HepG2 (cell line): ENCODE data around the gene MRPL38. TPM values are rescaled to one million over a fixed set of nuclear protein-coding genes. Genes with fewer than 3 reads are reported as not detected.

ENCODE experiments used
- ATAC-seq: fragments of 200-7000 bp; cut with Tn5 transposase; 3 replicates; pipeline ENCODE4 v1.9.1; 2020; ENCODE audit warnings: mild to moderate bottlenecking, moderate library complexity
- BruUV-seq: library from RNA; stranded (reverse); fragments of 400-500 nt; replicated peaks from 2 replicates; lab custom pipeline; 2021; lab: Mats Ljungman, UMichigan
- CTCF ChIA-PET: fragments of 300-600 bp; formaldehyde crosslinking; extraction: SDS; loops from one replicate; lab custom pipeline; 2021; ENCODE audit warnings: low total read pairs, inconsistent platforms, low intra/inter-chr PET ratio; lab: Yijun Ruan, JAX
- POLR2A ChIA-PET: fragments of 350-600 bp; sonication (Branson Sonifier 250); formaldehyde crosslinking; loops from one replicate; lab custom pipeline; 2020; ENCODE audit warnings: antibody characterized with exemption, inconsistent platforms; lab: Yijun Ruan, JAX
- DNase-seq: peaks from one replicate; pipeline ENCODE4 v3.0.0-alpha.2; 2015; ENCODE audit warnings: low spot score
- FAIRE-seq: peaks from 3 replicates; lab custom pipeline; 2011; peaks lifted over from hg19 to GRCh38; lab: Jason Lieb, UNC
- H2AFZ ChIP-seq: one replicate; pipeline ENCODE4 v1.6.1; 2011; ENCODE audit warnings: low read length, inconsistent platforms
- H3K27ac ChIP-seq: fragments of 300-600 bp; 3 replicates; pipeline ENCODE4 v1.8.0; 2011; ENCODE audit warnings: mixed run types, mild to moderate bottlenecking, mixed read lengths, low read length, inconsistent platforms; ENCODE audit not compliant: insufficient read depth; ENCODE audit errors: extremely low read length
- H3K27me3 ChIP-seq, 2 experiments: fragments of 200-600 bp in 1 of 2; 2 replicates in 1 of 2; 3 replicates in 1 of 2; pipeline versions ENCODE4 v1.6.0 to v1.8.0; 2011; ENCODE audit warnings: low read length in 2 of 2, mild to moderate bottlenecking in 2 of 2, moderate library complexity in 2 of 2, inconsistent platforms in 1 of 2; ENCODE audit not compliant: insufficient read depth in 2 of 2, control insufficient read depth in 1 of 2
- H3K36me3 ChIP-seq, 2 experiments: fragments of 200-600 bp in 1 of 2; replicated peaks in 1 of 2; 2 replicates in 1 of 2; 3 replicates in 1 of 2; pipeline versions ENCODE4 v1.5.1 to v1.8.0; 2011; ENCODE audit warnings: low read length in 2 of 2, inconsistent platforms in 1 of 2; ENCODE audit not compliant: insufficient read depth in 2 of 2, control insufficient read depth in 1 of 2
- H3K4me1 ChIP-seq: 2 replicates; pipeline ENCODE4 v1.5.1; 2012; ENCODE audit warnings: low read length, inconsistent platforms; ENCODE audit not compliant: insufficient read depth
- H3K4me2 ChIP-seq: 2 replicates; pipeline ENCODE4 v1.6.0; 2011; ENCODE audit warnings: low read depth, low read length, inconsistent platforms
- H3K4me3 ChIP-seq, 3 experiments: fragments of 200-600 bp in 1 of 3; sonication (generic), shearing (Covaris generic) in 1 of 3; replicated peaks in 1 of 3; 2 replicates each; pipeline ENCODE4 v1.5.1; 2011 to 2016; ENCODE audit warnings: low read length in 3 of 3, inconsistent platforms in 2 of 3, low read depth in 2 of 3, mild to moderate bottlenecking in 2 of 3, control low read depth in 1 of 3, mixed read lengths in 1 of 3; ENCODE audit not compliant: insufficient read depth in 1 of 3
- H3K79me2 ChIP-seq: one replicate; pipeline ENCODE4 v1.6.1; 2011; ENCODE audit warnings: low read length, inconsistent platforms; ENCODE audit not compliant: insufficient read depth
- H3K9ac ChIP-seq: 2 replicates; pipeline ENCODE4 v1.6.0; 2011; ENCODE audit warnings: mild to moderate bottlenecking, low read depth, low read length, inconsistent platforms; ENCODE audit not compliant: insufficient read depth
- H3K9me3 ChIP-seq: 2 replicates; pipeline ENCODE4 v1.5.1; 2012; ENCODE audit warnings: mild to moderate bottlenecking, low read length
- H4K20me1 ChIP-seq: 2 replicates; pipeline ENCODE4 v1.6.0; 2011; ENCODE audit warnings: inconsistent platforms, mild to moderate bottlenecking, low read length, moderate library complexity; ENCODE audit not compliant: insufficient read depth
- JUN ChIP-seq: sonication (generic); formaldehyde crosslinking; IDR thresholded peaks from 2 replicates; pipeline ENCODE4 v1.4.0; 2020; ENCODE audit warnings: mild to moderate bottlenecking, missing genetic modification reagents
- MXI1 ChIP-seq: IDR thresholded peaks from 3 replicates; pipeline ENCODE4 v1.6.1; 2012; ENCODE audit warnings: low read depth, low read length, inconsistent platforms, borderline replicate concordance
- MYNN ChIP-seq: sonication (generic); formaldehyde crosslinking; IDR thresholded peaks from 2 replicates; pipeline ENCODE4 v1.4.0; 2020; ENCODE audit warnings: mild to moderate bottlenecking, low read depth, missing genetic modification reagents
- NFE2L1 ChIP-seq: sonication (generic); formaldehyde crosslinking; IDR thresholded peaks from 2 replicates; pipeline ENCODE4 v1.4.0; 2020; ENCODE audit warnings: missing genetic modification reagents, mild to moderate bottlenecking, borderline replicate concordance
- SALL2 ChIP-seq: sonication (generic); formaldehyde crosslinking; IDR thresholded peaks from 2 replicates; pipeline ENCODE4 v1.8.1; 2023; ENCODE audit warnings: mild to moderate bottlenecking, missing genetic modification reagents, inconsistent platforms
- U2AF1 ChIP-seq: fragments of 200-400 bp; formaldehyde crosslinking; optimal IDR thresholded peaks from 2 replicates; pipeline ENCODE3; 2017; ENCODE audit warnings: mild to moderate bottlenecking, low read depth, low read length
- ZBTB44 ChIP-seq: sonication (generic); formaldehyde crosslinking; IDR thresholded peaks from 2 replicates; pipeline ENCODE4 v1.4.0; 2020; ENCODE audit warnings: missing genetic modification reagents
- ZNF225 ChIP-seq: sonication (generic); formaldehyde crosslinking; IDR thresholded peaks from 2 replicates; pipeline ENCODE4 v1.4.0; 2020; ENCODE audit warnings: mild to moderate bottlenecking, missing genetic modification reagents
- WGBS: methylation state at CpG from one replicate; pipeline ENCODE4 v1.1.6; 2017; ENCODE audit warnings: low lambda C conversion rate; 5-methylcytosine and 5-hydroxymethylcytosine counted together
- in situ Hi-C: cut with HindIII; loops from 2 replicates; pipeline ENCODE4 v1.10.0; 2017; ENCODE audit warnings: low pct_unique_long_range_greater_than_20kb; ENCODE audit not compliant: extremely low pct_ligation_motif_present
- intact Hi-C: fragments of 100-400 bp; cut with micrococcal nuclease; formaldehyde crosslinking; loops from one replicate; pipeline ENCODE4 v1.10.0; 2022; ENCODE audit not compliant: unreplicated experiment
- polyA plus RNA-seq, 8 experiments: library from polyadenylated mRNA; depleted of rRNA in 3 of 8; stranded (reverse) in 7 of 8; unstranded in 1 of 8; fragments of >200 nt; fragmentation: Illumina TruSeq in 4 of 8; extraction: Trizol in 4 of 8; gene quantifications; 2 replicates each; pipeline versions ENCODE4 v1.2.1 to v1.2.3, GENCODE V29; 2011 to 2016; ENCODE audit warnings: low read depth in 4 of 8, missing spikeins in 1 of 8, mixed read lengths in 1 of 8; ENCODE audit not compliant: insufficient read depth in 1 of 8
- total RNA-seq, 5 experiments: library from RNA; depleted of rRNA; stranded (reverse); fragments of >200 nt; fragmentation: Illumina TruSeq; extraction: Trizol; gene quantifications; 2 replicates each; pipeline ENCODE4 v1.2.3, GENCODE V29; 2016; ENCODE audit warnings: low read depth in 1 of 5
- TF ChIP-seq, protein P1 (sequence below): sonication (generic); formaldehyde crosslinking; IDR thresholded peaks from 2 replicates; pipeline ENCODE4 v1.5.1; 2020; ENCODE audit warnings: missing genetic modification reagents, mild to moderate bottlenecking, borderline replicate concordance

Gene MRPL38
- total and polyA plus RNA-seq, 2 of the 13 experiments (the other 11 are each of a cell fraction or from before 2014, with no cell fraction given) = 83.7 to 125 TPM

DNA sequence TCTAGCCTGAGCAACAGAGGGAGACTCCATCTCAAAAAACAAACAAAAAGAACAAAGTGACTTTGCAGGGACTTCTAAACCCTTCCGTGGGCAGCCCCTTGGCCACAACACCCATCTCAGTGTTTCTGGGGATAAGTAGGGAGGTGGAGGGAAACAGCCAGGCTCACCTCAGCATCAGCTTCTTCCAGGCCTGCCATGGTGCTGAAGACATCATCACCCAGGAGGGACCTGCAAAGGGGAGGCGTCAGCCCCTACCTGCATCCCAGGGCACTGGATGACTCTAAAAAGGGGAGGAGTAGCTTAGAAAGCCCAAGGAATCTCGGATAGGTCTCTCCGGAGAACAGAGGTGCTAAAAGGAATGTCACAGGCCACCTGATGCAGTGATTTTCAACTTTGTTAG, 26.4 kb upstream of the MRPL38 start:
- H3K9ac ChIP-seq = no peak overlapping the region
- no peak for DNase-seq
- intact Hi-C loops = no loop called here
- H3K4me2 ChIP-seq = no peak overlapping the region
- H2AFZ ChIP-seq = no peak overlapping the region
- POLR2A ChIA-PET = no interaction called here
- H3K4me1 ChIP-seq = peaks cover 18% of the 10 kb centered on the region
- no peaks in the 10 kb centered on the region for H3K79me2 ChIP-seq
- WGBS = 62% methylated on average over 4 of the region's 4 CpGs
- TF ChIP-seq MYNN (CRISPR knock-in tag) = no peak
- TF ChIP-seq JUN (CRISPR knock-in tag) = no peak
- TF ChIP-seq MXI1 = no peak
- no peak for TF ChIP-seq U2AF1
- TF ChIP-seq ZNF225 (CRISPR knock-in tag) = no peak
- TF ChIP-seq NFE2L1 = no peak
- TF ChIP-seq ZBTB44 (CRISPR knock-in tag) = no peak
- TF ChIP-seq, protein P1, sequence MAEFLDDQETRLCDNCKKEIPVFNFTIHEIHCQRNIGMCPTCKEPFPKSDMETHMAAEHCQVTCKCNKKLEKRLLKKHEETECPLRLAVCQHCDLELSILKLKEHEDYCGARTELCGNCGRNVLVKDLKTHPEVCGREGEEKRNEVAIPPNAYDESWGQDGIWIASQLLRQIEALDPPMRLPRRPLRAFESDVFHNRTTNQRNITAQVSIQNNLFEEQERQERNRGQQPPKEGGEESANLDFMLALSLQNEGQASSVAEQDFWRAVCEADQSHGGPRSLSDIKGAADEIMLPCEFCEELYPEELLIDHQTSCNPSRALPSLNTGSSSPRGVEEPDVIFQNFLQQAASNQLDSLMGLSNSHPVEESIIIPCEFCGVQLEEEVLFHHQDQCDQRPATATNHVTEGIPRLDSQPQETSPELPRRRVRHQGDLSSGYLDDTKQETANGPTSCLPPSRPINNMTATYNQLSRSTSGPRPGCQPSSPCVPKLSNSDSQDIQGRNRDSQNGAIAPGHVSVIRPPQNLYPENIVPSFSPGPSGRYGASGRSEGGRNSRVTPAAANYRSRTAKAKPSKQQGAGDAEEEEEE = no peak
- TF ChIP-seq SALL2 = no peak
- TF ChIP-seq, all 625 proteins: peak for 0
- FAIRE-seq (no peak), ATAC-seq (no peak)
- BruUV-seq = no TSS peak
- CTCF ChIA-PET = no interaction called here
- no peak overlapping the region for H3K4me3 ChIP-seq
- H3K27me3 ChIP-seq = no peaks in the 10 kb centered on the region
- no peaks in the 10 kb centered on the region for H3K36me3 ChIP-seq
- in situ Hi-C loops = no loop called here
- H3K9me3 ChIP-seq = no peaks in the 10 kb centered on the region
- no peaks in the 10 kb centered on the region for H4K20me1 ChIP-seq
- H3K27ac ChIP-seq = no peak overlapping the region
